GM23338 (cell line): ENCODE measurements around the gene MAP4K4.

ENCODE experiments used
- CTCF ChIP-seq, 2 experiments: fragments of 200-600 bp in 1 of 2; sonication (generic) in 1 of 2; conservative IDR thresholded peaks; 2 replicates each; pipeline versions ENCODE4 v1.5.1 to v1.6.1; 2016 to 2017; ENCODE audit warnings: antibody characterized with exemption in 2 of 2, low read depth in 2 of 2, mild to moderate bottlenecking in 2 of 2, moderate library complexity in 1 of 2
- EZH2phosphoT487 ChIP-seq: fragments of 200-600 bp; sonication (generic); IDR thresholded peaks from one replicate; pipeline ENCODE4 v1.8.1; 2018; ENCODE audit warnings: antibody characterized with exemption; ENCODE audit not compliant: unreplicated experiment
- NANOG ChIP-seq: IDR thresholded peaks from 2 replicates; pipeline ENCODE4 v1.6.1; 2016; ENCODE audit warnings: antibody characterized with exemption, borderline replicate concordance
- POLR2AphosphoS5 ChIP-seq: IDR thresholded peaks from 2 replicates; pipeline ENCODE4 v1.6.1; 2016; ENCODE audit warnings: antibody characterized with exemption, low read depth

GRCh38 chr2:101684313-101684712 lies 13.2 kb upstream of the MAP4K4 start:
- no peak for TF ChIP-seq POLR2AphosphoS5
- TF ChIP-seq CTCF (conservative IDR thresholded peaks at IDR 0.05; ENCODE audit: low read depth in 2 of 2), result no peak
- TF ChIP-seq NANOG, result no peak
- no peak for TF ChIP-seq EZH2phosphoT487
